H1 (cell line): ENCODE measurements around the gene CWC25.

Experiments used
- CHD2 ChIP-seq: IDR thresholded peaks from 2 replicates; pipeline ENCODE4 v1.6.1; 2012; ENCODE audit warnings: low read length, improper control_type of control experiment
- GABPA ChIP-seq: IDR thresholded peaks from 2 replicates; pipeline ENCODE4 v1.6.1; 2011; ENCODE audit warnings: mild to moderate bottlenecking, low read length, moderate library complexity, borderline replicate concordance; ENCODE audit not compliant: insufficient read depth
- JUN ChIP-seq: IDR thresholded peaks from 2 replicates; pipeline ENCODE4 v1.6.1; 2011; ENCODE audit warnings: low read depth, mild to moderate bottlenecking, improper control_type of control experiment, low read length
- RAD21 ChIP-seq, 2 experiments: IDR thresholded peaks in 1 of 2; conservative IDR thresholded peaks in 1 of 2; 2 replicates each; pipeline ENCODE4 v1.6.1; 2011; ENCODE audit warnings: low read depth in 2 of 2, low read length in 2 of 2, improper control_type of control experiment in 1 of 2, inconsistent platforms in 1 of 2, mild to moderate bottlenecking in 1 of 2, moderate library complexity in 1 of 2
- TF ChIP-seq, protein P1 (sequence below), 3 experiments: IDR thresholded peaks; 1 replicate in 2 of 3; 2 replicates in 1 of 3; pipeline versions ENCODE4 v1.5.1 to v1.6.1; 2011; ENCODE audit warnings: low read length in 3 of 3, mild to moderate bottlenecking in 3 of 3, inconsistent platforms in 2 of 3, low read depth in 1 of 3, moderate library complexity in 1 of 3; ENCODE audit not compliant: insufficient read depth in 1 of 3; ENCODE audit errors: control extremely low read depth in 1 of 3
- TF ChIP-seq, protein P2 (sequence below): IDR thresholded peaks from 2 replicates; pipeline ENCODE4 v1.6.1; 2012; ENCODE audit warnings: inconsistent platforms

DNA sequence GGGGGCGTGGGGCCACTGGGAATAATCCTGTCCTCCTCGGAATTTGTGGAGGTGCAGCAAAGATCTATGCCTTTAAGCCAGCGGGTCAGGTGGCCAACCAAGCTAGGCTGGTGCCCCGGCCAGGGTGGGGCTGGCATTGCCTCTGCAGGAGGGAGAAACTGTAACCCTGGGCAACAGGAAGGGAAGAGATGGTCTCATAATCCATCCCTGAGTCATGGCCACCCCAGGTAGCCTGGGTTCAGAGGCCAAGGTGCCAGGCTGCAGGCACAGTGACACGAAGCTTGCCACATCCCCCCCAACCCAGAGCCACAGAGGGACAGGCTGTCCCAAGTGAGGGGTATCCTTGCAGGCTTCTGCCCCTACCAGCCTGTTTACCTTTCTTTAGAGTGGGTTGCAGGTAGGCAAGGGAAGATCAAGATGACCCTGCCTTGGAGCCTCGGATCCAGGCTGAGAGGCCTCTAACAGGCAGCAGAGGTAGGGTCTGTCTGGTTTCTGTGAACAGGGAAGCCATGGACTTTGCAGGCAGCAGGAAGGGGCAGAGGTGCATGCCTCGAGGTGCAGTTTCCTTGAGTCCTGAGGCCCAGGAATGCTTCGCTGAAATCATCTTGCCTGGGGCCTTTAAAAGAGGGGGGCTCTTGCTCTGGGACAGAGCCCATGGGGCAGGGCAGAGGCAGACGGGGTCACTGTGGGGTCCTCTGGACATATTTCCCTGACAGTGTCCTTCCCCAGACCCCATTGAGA is 48.7 kb upstream of the CWC25 start:
- TF ChIP-seq, protein P1, sequence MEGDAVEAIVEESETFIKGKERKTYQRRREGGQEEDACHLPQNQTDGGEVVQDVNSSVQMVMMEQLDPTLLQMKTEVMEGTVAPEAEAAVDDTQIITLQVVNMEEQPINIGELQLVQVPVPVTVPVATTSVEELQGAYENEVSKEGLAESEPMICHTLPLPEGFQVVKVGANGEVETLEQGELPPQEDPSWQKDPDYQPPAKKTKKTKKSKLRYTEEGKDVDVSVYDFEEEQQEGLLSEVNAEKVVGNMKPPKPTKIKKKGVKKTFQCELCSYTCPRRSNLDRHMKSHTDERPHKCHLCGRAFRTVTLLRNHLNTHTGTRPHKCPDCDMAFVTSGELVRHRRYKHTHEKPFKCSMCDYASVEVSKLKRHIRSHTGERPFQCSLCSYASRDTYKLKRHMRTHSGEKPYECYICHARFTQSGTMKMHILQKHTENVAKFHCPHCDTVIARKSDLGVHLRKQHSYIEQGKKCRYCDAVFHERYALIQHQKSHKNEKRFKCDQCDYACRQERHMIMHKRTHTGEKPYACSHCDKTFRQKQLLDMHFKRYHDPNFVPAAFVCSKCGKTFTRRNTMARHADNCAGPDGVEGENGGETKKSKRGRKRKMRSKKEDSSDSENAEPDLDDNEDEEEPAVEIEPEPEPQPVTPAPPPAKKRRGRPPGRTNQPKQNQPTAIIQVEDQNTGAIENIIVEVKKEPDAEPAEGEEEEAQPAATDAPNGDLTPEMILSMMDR (IDR thresholded peaks at IDR 0.05; ENCODE audit: control extremely low read depth in 1 of 3, insufficient read depth in 1 of 3, low read depth in 1 of 3, low read length in 3 of 3), result no peak
- TF ChIP-seq JUN (no peak), RAD21 (IDR thresholded peaks at IDR 0.05 in 1 of 2, conservative IDR thresholded peaks at IDR 0.05 in 1 of 2; ENCODE audit: low read depth in 2 of 2, low read length in 2 of 2) (no peak), CHD2 (no peak), GABPA (no peak)
- TF ChIP-seq, protein P2, sequence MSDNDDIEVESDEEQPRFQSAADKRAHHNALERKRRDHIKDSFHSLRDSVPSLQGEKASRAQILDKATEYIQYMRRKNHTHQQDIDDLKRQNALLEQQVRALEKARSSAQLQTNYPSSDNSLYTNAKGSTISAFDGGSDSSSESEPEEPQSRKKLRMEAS, result no peak
